HEK293 (cell line): Measurements from ENCODE around the gene OR2V2.

Experiments used
- GLIS1 ChIP-seq: fragments of 450-650 bp; formaldehyde crosslinking; IDR thresholded peaks from 2 replicates; pipeline ENCODE4 v1.5.1; 2016; ENCODE audit warnings: missing biosample characterization, missing genetic modification characterization
- IKZF3 ChIP-seq: fragments of 450-650 bp; IDR thresholded peaks from 2 replicates; pipeline ENCODE4 v1.5.0; 2018; ENCODE audit warnings: missing biosample characterization, mild to moderate bottlenecking, missing genetic modification characterization, moderate library complexity
- INSM2 ChIP-seq: fragments of 450-650 bp; formaldehyde crosslinking; IDR thresholded peaks from 2 replicates; pipeline ENCODE4 v1.5.1; 2016; ENCODE audit warnings: missing biosample characterization, missing genetic modification characterization
- KLF8 ChIP-seq: fragments of 450-650 bp; formaldehyde crosslinking; IDR thresholded peaks from 2 replicates; pipeline ENCODE4 v1.5.1; 2016; ENCODE audit warnings: missing biosample characterization, missing genetic modification characterization
- OVOL3 ChIP-seq: fragments of 450-650 bp; formaldehyde crosslinking; IDR thresholded peaks from 2 replicates; pipeline ENCODE4 v1.5.1; 2016; ENCODE audit warnings: missing biosample characterization, missing genetic modification characterization
- PRDM6 ChIP-seq: fragments of 450-650 bp; formaldehyde crosslinking; IDR thresholded peaks from 2 replicates; pipeline ENCODE4 v1.5.1; 2017; ENCODE audit warnings: missing biosample characterization, missing genetic modification characterization
- SETDB1 ChIP-seq: IDR thresholded peaks from one replicate; pipeline ENCODE4 v1.6.1; 2017; ENCODE audit warnings: mild to moderate bottlenecking, low read length, moderate library complexity, mixed read lengths; ENCODE audit not compliant: insufficient read length
- TSHZ1 ChIP-seq: fragments of 450-650 bp; formaldehyde crosslinking; IDR thresholded peaks from 2 replicates; pipeline ENCODE4 v1.5.1; 2016; ENCODE audit warnings: missing biosample characterization, missing genetic modification characterization, borderline replicate concordance
- ZBTB44 ChIP-seq: fragments of 450-650 bp; IDR thresholded peaks from 2 replicates; pipeline ENCODE4 v1.5.1; 2018; ENCODE audit warnings: missing biosample characterization, mild to moderate bottlenecking, missing genetic modification characterization
- ZBTB6 ChIP-seq: fragments of 450-650 bp; formaldehyde crosslinking; IDR thresholded peaks from 2 replicates; pipeline ENCODE4 v1.5.1; 2017; ENCODE audit warnings: missing biosample characterization, missing genetic modification characterization
- ZFHX2 ChIP-seq: fragments of 450-650 bp; formaldehyde crosslinking; conservative IDR thresholded peaks from 2 replicates; pipeline ENCODE4 v1.5.1; 2016; ENCODE audit warnings: missing biosample characterization, missing genetic modification characterization
- ZNF10 ChIP-seq: fragments of 450-650 bp; formaldehyde crosslinking; IDR thresholded peaks from 2 replicates; pipeline ENCODE4 v1.5.1; 2017; ENCODE audit warnings: missing biosample characterization, missing genetic modification characterization
- ZNF214 ChIP-seq: fragments of 450-650 bp; formaldehyde crosslinking; IDR thresholded peaks from 2 replicates; pipeline ENCODE4 v1.5.1; 2017; ENCODE audit warnings: missing biosample characterization, mild to moderate bottlenecking, missing genetic modification characterization, borderline replicate concordance
- ZNF292 ChIP-seq: fragments of 450-650 bp; formaldehyde crosslinking; IDR thresholded peaks from 2 replicates; pipeline ENCODE4 v1.5.1; 2016; ENCODE audit warnings: low read depth, missing biosample characterization, missing genetic modification characterization, borderline replicate concordance
- ZNF354C ChIP-seq: fragments of 450-650 bp; formaldehyde crosslinking; IDR thresholded peaks from 2 replicates; pipeline ENCODE4 v1.5.1; 2016; ENCODE audit warnings: missing biosample characterization, missing genetic modification characterization, low read depth, borderline replicate concordance
- ZNF362 ChIP-seq: fragments of 450-650 bp; formaldehyde crosslinking; IDR thresholded peaks from 2 replicates; pipeline ENCODE4 v1.5.1; 2016; ENCODE audit warnings: missing biosample characterization, missing genetic modification characterization
- ZNF394 ChIP-seq: fragments of 450-650 bp; formaldehyde crosslinking; IDR thresholded peaks from 2 replicates; pipeline ENCODE4 v1.5.1; 2016; ENCODE audit warnings: missing biosample characterization, missing genetic modification characterization, mild to moderate bottlenecking, moderate library complexity, borderline replicate concordance
- ZNF398 ChIP-seq: fragments of 450-650 bp; formaldehyde crosslinking; IDR thresholded peaks from 2 replicates; pipeline ENCODE4 v1.5.1; 2017; ENCODE audit warnings: missing biosample characterization, missing genetic modification characterization
- ZNF624 ChIP-seq: fragments of 450-650 bp; formaldehyde crosslinking; IDR thresholded peaks from 2 replicates; pipeline ENCODE4 v1.5.1; 2017; ENCODE audit warnings: missing biosample characterization, missing genetic modification characterization
- ZNF645 ChIP-seq: fragments of 450-650 bp; formaldehyde crosslinking; IDR thresholded peaks from 2 replicates; pipeline ENCODE4; 2016; ENCODE audit warnings: missing biosample characterization, missing genetic modification characterization
- ZNF670 ChIP-seq: fragments of 450-650 bp; formaldehyde crosslinking; IDR thresholded peaks from 2 replicates; pipeline ENCODE4 v1.5.1; 2016; ENCODE audit warnings: missing biosample characterization, missing genetic modification characterization, low read depth
- ZNF785 ChIP-seq: fragments of 450-650 bp; formaldehyde crosslinking; IDR thresholded peaks from 2 replicates; pipeline ENCODE4 v1.5.1; 2016; ENCODE audit warnings: missing biosample characterization, missing genetic modification characterization
- ZSCAN16 ChIP-seq: fragments of 450-650 bp; formaldehyde crosslinking; IDR thresholded peaks from 2 replicates; pipeline ENCODE4 v1.5.1; 2016; ENCODE audit warnings: missing biosample characterization, missing genetic modification characterization

OR2V2 gene

GRCh38 chr5:181207214-181207959 is 60.0 kb downstream of the OR2V2 start (continued):
- TF ChIP-seq ZNF645 (tag by site-specific recombination) = no peak
- no peak for TF ChIP-seq ZNF624
- TF ChIP-seq ZNF785 (tag by site-specific recombination) = no peak
- TF ChIP-seq PRDM6 (tag by site-specific recombination) = peak; percentile 69
- TF ChIP-seq ZBTB6 (tag by site-specific recombination) = peak; percentile 87
- TF ChIP-seq KLF8 (tag by site-specific recombination) = peak; percentile 71
- no peak for TF ChIP-seq GLIS1
- no peak for TF ChIP-seq ZNF670 (tag by site-specific recombination)
- 0 out of 2 replicates have a peak, but pooled peaks have one; percentile 33 for TF ChIP-seq OVOL3
- no peak for TF ChIP-seq ZFHX2 (tag by site-specific recombination)
- 0 out of 2 replicates have a peak, but pooled peaks have one; percentile 25 for TF ChIP-seq ZNF10
- peak; percentile 88 for TF ChIP-seq IKZF3 (tag by site-specific recombination)
- TF ChIP-seq ZNF398 = no peak
- TF ChIP-seq ZNF354C (tag by site-specific recombination) = no peak
- peak; percentile 28 for TF ChIP-seq SETDB1
- no peak for TF ChIP-seq ZSCAN16
- TF ChIP-seq ZNF362 (tag by site-specific recombination) = peak; percentile 98
- no peak for TF ChIP-seq ZNF292 (tag by site-specific recombination)
- peak; percentile 84 for TF ChIP-seq ZBTB44 (tag by site-specific recombination)
- TF ChIP-seq ZNF394 (tag by site-specific recombination) = 0 out of 2 replicates have a peak, but pooled peaks have one; percentile 38
- TF ChIP-seq INSM2 (tag by site-specific recombination) = no peak; the same call in none of the 2 replicates
- no peak for TF ChIP-seq ZNF214 (tag by site-specific recombination)
- peak; percentile 26; the same call in 1 of the 2 replicates for TF ChIP-seq TSHZ1 (tag by site-specific recombination)
